GM19099 (cell line): ENCODE data around the gene DUSP16.

Experiments
- POLR2A ChIP-seq: IDR thresholded peaks from 3 replicates; pipeline ENCODE4 v1.6.1; 2011; ENCODE audit warnings: low read depth; ENCODE audit not compliant: insufficient read length; ENCODE audit errors: extremely low read depth

The DUSP16 gene

DNA sequence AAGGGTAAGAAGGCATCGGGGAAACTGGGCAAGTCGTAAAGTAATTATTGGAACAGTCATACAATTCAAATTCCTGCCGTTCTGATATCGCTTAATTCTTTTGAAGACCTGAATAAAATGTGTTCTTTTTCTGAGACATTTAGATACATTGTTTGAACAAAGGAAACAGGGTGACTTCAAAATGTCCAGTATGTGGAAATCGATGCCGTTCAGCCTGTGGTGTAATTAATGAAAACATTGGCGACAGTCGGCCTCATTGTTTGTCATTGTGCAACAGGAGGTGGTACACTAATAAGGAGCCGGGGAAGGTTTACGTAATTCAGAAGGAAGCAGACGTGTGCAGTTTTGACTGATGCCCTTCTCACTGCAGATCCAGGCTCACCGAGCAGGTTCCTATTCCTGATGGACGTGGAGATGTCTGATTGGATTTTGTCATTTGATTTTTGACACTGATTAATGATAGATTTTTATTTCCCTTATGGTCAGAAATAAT, 113.1 kb downstream of the DUSP16 start:
- no peak for TF ChIP-seq POLR2A

DNA sequence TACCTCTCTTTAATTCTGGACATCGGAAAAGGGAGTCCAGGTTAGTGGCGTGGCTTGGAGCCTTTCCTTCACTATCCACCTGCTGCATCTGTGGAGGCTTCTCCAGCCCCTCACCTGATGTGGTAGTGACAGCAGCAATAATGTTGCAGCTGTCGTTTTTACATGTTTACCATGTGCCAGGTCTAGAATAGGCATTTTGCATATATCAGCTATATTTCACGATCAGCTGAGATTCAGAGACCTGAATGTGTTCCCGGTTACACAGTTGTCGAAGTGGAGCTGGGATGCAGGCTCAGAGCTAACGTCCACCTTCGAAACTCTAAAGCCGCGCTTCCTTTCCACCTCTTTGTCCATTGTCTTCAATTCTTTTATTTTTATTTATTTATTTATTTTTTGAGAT, 114.8 kb downstream of the DUSP16 start:
- no peak for TF ChIP-seq POLR2A

DNA sequence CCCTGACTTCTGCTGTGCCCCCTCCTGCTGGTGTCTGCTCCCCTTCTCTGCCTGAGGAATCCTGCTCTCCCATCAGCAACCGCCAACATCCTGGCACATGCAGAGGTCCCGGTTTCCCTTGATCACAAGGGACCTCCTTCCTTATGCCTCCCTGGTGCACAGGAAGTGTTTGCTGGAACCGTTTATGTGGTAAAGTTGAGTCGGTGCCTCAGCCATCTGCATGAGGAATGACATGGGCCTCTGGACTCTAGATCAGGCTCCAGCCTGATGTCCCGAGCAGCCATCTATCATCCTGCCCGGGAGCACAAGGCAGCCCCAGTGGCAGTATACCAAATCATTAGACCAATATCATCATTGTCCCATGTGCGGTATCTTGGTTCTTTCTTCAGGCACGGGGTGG, 115.4 kb downstream of the DUSP16 start:
- TF ChIP-seq POLR2A, result no peak

DNA sequence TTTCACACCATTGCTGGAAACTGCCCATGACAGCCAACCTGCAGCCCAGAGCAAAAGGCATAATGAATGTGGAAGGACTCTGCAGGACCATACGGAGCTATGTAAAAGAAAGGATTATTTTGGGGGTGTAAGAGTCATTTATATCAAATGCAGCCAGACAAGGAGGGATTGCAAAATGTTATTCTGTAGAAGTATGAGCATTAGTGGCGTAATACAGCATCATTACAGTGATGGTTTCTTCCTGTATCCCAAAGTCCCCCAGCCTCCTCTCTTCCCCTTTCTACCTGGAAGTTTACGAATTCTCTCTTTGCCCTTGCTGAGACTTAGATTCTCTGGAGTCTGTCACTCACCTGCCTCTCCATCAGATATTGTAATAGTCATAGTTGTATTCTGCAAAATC, 115.9 kb downstream of the DUSP16 start:
- TF ChIP-seq POLR2A, result no peak

DNA sequence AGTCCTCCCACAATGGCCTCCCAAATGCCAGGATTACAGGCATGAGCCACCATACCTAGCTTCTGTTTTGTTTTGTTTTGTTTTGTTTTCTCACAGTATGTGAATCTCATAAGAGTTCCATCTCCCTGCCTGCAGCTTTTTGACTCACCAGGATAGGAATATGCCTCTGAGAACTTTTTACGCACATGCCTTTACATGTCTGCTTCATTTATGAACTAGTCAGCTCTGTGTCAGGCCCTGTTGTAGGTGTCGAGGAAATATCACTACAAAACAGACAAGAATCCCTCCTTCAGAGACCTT, 116.8 kb downstream of the DUSP16 start:
- TF ChIP-seq POLR2A, result no peak

DNA sequence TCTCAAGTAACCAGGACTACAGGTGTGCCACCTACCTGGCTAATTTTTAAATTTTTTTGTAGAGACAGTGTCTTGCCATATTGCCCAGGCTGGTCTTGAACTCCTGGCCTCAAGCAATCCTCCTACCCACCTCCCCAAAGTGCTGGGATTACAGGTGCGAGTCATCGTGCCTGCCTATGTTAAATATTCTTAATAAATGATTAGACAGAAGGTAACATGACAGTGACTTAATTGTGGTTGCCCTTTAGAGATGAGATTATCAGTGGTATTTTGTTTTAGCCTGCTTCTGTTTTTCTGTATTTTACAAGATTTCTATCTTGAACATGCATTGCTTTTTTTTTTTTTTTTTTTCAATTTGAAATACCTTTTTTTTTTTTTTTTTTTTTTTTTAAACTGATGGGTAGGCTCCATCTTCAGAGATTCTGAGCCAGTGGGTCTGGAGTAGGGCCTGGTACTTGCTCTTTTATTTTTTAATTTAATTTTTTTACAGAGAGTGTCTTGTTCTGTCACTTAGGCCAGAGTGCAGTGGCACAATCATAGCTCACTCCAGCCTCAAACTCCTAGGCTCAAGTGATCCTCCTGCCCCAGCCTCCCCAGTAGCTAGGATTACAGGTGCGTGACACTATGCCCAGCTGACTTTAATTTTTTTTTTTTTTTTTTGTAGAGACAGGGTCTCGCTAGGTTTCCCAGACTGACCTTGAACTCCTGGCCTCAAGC, 117.3 kb downstream of the DUSP16 start:
- TF ChIP-seq POLR2A, result no peak

DNA sequence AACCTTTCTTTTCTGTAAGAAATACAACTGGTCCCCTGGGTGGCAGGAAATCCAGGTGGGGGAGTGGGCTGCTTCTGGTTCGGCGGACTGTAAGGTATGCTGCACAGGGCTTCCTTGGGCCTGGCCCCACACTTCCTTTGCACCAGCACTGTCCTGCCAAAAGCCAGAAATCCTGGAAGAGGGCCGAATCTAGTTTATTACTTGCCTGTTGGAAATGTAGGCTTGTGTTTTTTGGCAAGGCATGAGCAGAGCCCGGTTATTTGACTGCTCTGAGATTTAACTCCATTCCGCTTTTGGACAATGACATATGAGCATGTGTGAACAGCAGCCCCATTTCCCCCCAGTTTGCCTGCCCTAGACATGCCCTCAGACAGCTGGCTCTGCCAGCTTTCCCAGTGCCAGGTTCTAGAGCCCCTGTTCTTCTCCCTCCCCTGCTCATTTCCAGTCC, 119.2 kb downstream of the DUSP16 start:
- no peak for TF ChIP-seq POLR2A

DNA sequence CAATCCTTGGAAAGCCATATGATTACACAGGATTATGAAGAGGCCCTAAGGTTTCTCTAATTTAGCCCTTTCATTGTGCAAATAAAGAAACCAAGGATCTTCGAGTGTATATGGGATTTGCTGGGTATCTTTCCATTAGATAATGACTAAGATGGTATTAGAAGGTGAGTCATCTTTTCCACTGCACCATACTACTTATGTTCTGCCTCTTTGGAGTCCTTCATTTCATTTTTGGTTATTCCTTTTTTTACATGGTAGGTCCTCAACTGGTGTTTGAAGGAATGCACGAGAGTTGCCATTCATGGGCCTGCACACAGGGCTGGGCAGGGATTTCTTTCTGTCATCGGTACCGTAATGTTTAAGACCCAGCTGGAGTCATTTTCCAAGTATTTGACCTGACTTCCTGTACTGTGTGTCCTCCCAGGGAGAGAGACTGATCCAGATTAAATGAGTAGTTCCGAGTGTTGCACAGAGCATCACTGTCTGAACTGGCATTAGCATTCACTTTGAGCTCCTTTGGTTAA, 120.1 kb downstream of the DUSP16 start:
- no peak for TF ChIP-seq POLR2A

DNA sequence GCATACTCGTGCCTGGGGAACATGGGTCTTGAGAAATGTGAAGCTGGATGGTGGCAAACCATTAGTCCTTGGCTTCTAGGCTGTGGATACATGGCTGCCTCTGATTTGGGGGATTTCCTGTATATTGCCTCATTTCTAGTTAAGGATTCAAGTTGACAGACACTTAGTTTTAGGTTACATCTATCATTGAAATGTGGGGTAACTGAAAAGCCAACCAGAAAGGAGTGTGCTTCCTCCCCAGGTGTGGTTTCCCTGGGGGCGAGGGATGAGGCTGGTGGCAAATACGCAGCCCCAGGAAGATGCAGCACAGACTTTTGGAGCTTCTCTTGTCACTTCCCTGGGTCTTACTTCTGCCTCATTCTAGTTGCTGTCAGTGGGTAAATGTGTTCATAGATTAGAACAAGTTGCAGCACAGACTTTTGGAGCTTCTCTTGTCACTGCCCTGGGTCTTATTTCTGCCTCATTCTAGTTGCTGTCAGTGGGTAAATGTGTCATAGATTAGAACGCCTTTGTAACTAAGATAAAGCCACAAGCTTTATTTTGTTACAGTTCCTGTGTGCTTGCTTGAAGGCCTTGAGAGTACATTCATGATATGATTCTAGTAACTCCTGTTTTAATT, 120.7 kb downstream of the DUSP16 start:
- no peak for TF ChIP-seq POLR2A

DNA sequence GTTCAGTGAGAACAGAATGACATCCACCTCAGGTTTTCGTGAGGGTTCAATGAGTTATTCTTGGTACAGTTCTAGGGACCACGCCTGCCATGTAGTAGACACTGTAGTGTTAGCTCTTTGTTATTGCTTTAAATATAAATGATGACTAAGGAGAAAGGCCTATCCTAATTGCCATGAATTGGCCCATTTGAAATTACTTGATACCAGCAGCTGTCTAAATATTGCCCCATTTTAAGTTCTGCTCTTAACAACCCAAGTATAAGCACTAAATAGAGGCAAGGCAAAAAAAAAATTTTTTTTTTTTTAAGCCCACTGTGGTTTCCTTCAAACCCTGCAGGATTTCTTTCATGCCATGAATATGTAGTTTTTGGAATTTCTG, 121.2 kb downstream of the DUSP16 start:
- TF ChIP-seq POLR2A, result no peak

DNA sequence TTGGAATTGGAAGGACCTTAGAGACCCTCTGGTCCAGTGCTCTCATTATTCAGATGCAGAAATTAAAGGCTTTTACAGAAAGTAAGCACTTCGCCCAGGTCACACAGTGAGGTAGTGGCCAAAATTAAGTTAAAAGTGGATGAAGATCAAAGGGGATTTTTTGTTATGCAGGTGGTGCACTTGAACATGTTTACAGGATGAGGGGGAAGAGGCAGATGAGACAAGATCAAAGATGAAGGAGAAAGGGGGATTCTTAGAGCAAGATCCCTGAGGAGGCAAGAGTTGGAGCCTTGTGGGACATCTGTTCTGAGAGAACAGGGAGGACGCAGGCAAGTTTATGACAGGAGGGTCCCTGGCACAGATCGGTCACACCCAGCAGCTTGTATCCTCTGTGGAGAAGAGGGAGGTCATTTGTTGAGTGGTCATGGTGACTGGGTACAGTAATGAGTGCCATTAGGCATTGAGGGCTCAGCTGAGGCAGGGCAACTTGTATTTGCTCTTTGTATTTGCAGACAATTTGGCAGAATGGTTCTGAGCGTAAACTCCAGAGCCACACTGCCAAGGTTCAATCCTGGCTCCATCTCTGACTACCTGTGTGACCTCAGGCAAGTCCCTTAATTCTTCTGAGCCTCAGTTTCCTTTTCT, 121.8 kb downstream of the DUSP16 start:
- TF ChIP-seq POLR2A, result no peak

DNA sequence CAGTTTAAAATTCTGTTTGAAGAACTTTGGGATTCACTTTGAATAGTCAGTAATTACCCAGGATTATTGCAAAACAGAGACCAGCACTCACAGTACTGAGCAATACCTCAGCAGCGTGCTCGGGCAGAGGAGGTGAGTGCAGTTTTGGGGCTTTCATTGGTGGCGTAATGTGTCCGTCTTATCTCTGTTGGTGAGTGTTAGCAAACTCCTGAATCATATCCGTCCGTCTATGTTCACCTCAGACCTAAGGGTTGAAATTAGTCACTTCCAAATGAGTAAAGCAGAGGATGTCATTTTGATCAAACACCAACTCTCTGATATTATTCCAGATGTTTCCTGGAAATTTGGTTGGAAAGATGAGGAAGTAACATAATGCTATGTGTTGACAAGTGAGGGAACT, 123.0 kb downstream of the DUSP16 start:
- TF ChIP-seq POLR2A, result no peak

DNA sequence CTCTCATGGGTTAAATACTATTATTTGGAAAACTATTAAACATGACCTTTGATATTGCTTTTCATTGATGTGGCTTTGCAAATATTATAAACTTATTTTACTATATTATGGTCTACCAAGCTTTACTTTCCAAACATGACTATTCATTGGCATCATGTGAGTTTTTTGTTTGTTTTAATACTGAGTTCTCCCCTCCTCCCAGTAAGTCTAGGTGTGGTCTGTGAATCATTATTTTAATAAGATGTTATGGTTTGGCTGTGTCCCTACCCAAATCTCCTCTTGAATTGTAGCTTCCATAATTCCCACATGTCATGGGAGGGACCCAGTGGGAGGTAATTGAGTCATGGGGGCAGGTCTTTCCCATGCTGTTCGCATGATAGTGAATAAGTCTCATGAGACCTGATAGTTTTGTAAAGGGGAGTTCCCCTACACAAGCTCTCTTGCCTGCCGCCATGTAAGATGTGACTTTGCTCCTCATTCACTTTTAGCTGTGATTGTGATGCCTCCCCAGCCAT, 125.8 kb downstream of the DUSP16 start:
- no peak for TF ChIP-seq POLR2A

DNA sequence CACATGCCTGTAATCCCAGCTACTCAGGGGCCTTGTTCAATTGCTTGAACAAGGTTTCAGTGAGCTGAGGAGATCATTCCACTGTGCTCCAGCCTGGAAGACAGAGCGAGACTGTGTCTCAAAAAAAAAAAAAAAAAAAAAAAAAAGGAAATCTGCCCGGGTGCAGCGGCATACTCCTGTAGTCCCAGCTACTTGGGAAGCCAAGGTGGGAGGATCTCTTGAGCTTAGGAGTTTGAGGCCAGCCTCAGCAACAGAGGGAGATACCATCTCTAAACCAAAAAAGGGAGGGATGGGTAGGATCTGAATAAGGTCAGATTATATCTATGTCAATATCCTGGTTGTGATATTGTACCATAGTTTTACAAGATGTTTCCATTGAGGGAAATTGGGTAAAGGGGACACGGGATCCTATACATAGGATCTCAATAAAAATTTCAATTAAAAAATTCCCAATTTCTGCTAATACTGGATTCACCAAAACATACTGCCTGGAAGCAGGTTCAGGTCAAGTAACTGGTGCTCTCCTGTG, 129.4 kb downstream of the DUSP16 start:
- no peak for TF ChIP-seq POLR2A

DNA sequence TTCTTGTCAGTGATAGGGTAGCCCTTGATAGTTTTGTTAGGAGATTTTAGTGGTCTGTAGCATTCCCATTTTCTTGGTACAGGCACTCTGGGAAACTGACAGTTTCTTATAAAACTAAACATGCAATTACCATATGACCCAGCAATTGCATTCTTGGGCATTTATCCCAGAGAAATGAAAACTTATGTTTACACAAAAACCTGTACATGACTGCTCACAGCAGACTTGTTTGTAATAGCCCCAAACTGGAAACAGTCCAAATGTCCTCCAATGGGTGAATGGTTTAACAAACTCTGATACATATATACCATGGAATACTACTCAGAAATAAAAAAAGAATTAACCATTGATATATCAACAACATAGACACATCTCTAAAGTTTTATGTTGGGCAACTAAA, 130.3 kb downstream of the DUSP16 start:
- TF ChIP-seq POLR2A, result no peak
